Naive thymus-derived CD4-positive, alpha-beta T cell (primary cell): ENCODE results near the gene SPOCD1. TPM values are rescaled to one million over a fixed set of nuclear protein-coding genes. Genes with fewer than 3 reads are reported as not detected.

Experiments
- ATAC-seq: fragments of 150-1000 bp; cut with Tn5 transposase; 2 replicates; pipeline ENCODE4 v1.10.0; 2021; ENCODE audit warnings: mild to moderate bottlenecking, moderate library complexity
- CTCF ChIA-PET: fragments of 350-600 bp; sonication (Branson Sonifier 250); formaldehyde crosslinking; loops from one replicate; lab custom pipeline; 2021; ENCODE audit warnings: antibody characterized with exemption; lab: Charles Lee
- POLR2A ChIA-PET: fragments of 350-600 bp; sonication (Branson Sonifier 250); formaldehyde crosslinking; loops from one replicate; lab custom pipeline; 2021; ENCODE audit warnings: antibody characterized with exemption, inconsistent platforms; lab: Charles Lee
- DNase-seq, 9 donors: peaks; one replicate each; pipeline versions ENCODE4 v3.0.0 to v3.0.0-alpha.2; 2020 to 2022; ENCODE audit warnings: mixed read lengths in 1 of 9
- H3K27ac ChIP-seq: one replicate; pipeline ENCODE4 v1.7.0; 2013; ENCODE audit warnings: mild to moderate bottlenecking, low read depth, low read length, moderate library complexity
- H3K27me3 ChIP-seq, 2 donors: one replicate each; pipeline ENCODE4 v1.7.0; 2013; ENCODE audit warnings: low read length in 2 of 2, mild to moderate bottlenecking in 2 of 2, moderate library complexity in 2 of 2; ENCODE audit not compliant: control insufficient read depth in 2 of 2, insufficient read depth in 2 of 2
- H3K36me3 ChIP-seq, 3 experiments: 1 replicate in 2 of 3; 2 replicates in 1 of 3; pipeline ENCODE4 v1.7.0; 2013; ENCODE audit warnings: low read length in 3 of 3, mild to moderate bottlenecking in 3 of 3, moderate library complexity in 1 of 3; ENCODE audit not compliant: insufficient read depth in 3 of 3, control insufficient read depth in 2 of 3
- H3K4me1 ChIP-seq, 2 donors: one replicate each; pipeline ENCODE4 v1.7.0; 2013; ENCODE audit warnings: low read length in 2 of 2, mild to moderate bottlenecking in 2 of 2, moderate library complexity in 1 of 2; ENCODE audit not compliant: control insufficient read depth in 2 of 2, insufficient read depth in 2 of 2
- H3K4me3 ChIP-seq: 2 replicates; pipeline ENCODE4 v1.7.0; 2013; ENCODE audit warnings: mild to moderate bottlenecking, low read length
- H3K9me3 ChIP-seq, 3 experiments: 1 replicate in 2 of 3; 2 replicates in 1 of 3; pipeline ENCODE4 v1.7.0; 2013; ENCODE audit warnings: low read length in 3 of 3; ENCODE audit not compliant: control insufficient read depth in 2 of 3
- H3K27ac Mint-ChIP-seq, 9 donors: one replicate each; pipeline ENCODE4 v1.8.0; 2020 to 2022; ENCODE audit warnings: mixed read lengths in 9 of 9, mild to moderate bottlenecking in 8 of 9, moderate library complexity in 5 of 9, inconsistent platforms in 2 of 9
- H3K27me3 Mint-ChIP-seq, 5 donors: one replicate each; pipeline ENCODE4 v1.8.0; 2021 to 2022; ENCODE audit warnings: mixed read lengths in 5 of 5, mild to moderate bottlenecking in 1 of 5
- H3K36me3 Mint-ChIP-seq, 5 donors: one replicate each; pipeline ENCODE4 v1.8.0; 2020 to 2022; ENCODE audit warnings: mixed read lengths in 5 of 5, mild to moderate bottlenecking in 3 of 5, inconsistent platforms in 1 of 5
- H3K4me1 Mint-ChIP-seq, 7 donors: one replicate each; pipeline ENCODE4 v1.8.0; 2020 to 2022; ENCODE audit warnings: mixed read lengths in 7 of 7, mild to moderate bottlenecking in 3 of 7, inconsistent platforms in 1 of 7
- H3K4me3 Mint-ChIP-seq, 10 donors: one replicate each; pipeline ENCODE4 v1.8.0; 2020 to 2022; ENCODE audit warnings: mild to moderate bottlenecking in 10 of 10, mixed read lengths in 10 of 10, moderate library complexity in 6 of 10, inconsistent platforms in 2 of 10
- H3K9me3 Mint-ChIP-seq, 11 donors: one replicate each; pipeline ENCODE4 v1.8.0; 2020 to 2022; ENCODE audit warnings: mixed read lengths in 11 of 11, mild to moderate bottlenecking in 4 of 11, inconsistent platforms in 1 of 11, moderate library complexity in 1 of 11
- intact Hi-C, 2 donors: fragments of 100-400 bp; cut with micrococcal nuclease; formaldehyde crosslinking; loops; one replicate each; pipeline ENCODE4 v1.15.1; 2023
- polyA plus RNA-seq, 2 donors: library from polyadenylated mRNA; unstranded; fragments of 300-500 nt; fragmentation: Illumina TruSeq; gene quantifications; one replicate each; pipeline ENCODE4 v1.2.3, GENCODE V29; 2021
- total RNA-seq, 6 experiments: library from RNA in 5 of 6; stranded (reverse) in 5 of 6; gene quantifications; 1 replicate in 5 of 6; 2 replicates in 1 of 6; pipeline ENCODE4 v1.2.3 and lab custom pipeline; 2021 to 2026

SPOCD1 gene
- total and polyA plus RNA-seq, 7 experiments from 2014 or later = 0.21 to 0.38 TPM; not detected in 5

DNA sequence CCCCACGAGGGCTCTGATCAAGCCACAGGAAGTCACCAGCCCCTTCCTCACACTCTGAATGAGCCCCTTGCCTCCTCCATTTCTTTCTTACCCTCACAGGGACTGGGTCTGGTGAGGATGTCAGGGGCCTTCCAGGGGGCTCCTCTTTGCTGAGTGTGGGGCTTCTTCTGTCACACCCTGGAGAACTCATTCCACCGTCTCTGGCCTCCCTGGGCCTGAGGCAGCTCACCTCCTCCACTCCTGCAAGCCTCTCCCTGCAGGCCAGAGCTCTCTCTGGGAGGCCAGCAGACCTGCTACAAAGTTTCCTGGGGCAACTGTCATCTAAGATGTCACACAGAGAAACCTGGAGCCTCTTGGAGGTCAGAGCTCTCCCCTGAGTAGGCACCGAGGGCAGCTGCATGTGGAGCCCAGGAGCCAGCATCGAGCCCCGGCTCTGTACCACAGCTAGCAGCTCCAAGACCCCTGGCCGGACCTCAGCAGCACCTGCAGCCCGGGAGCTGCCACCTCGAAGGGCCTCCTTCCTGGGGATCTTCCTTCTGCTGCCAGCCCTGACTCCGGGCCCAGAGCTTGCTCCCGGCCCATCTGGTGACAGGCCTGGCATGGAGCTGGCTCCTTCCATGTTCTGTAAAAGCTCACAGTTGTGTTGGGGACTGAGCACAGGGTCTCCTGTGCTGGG is 1.1 kb downstream of the SPOCD1 start:
- CTCF ChIA-PET = interaction anchor here (0.5 to 3.7 kb wide), 7 partner anchors 13 to 247 kb away, joined by 3 to 33 read pairs (median 4); no protein-coding TSS in a partner anchor
- intact Hi-C loops = loop anchor here in 1 of 2 donors (5.0 to 10.0 kb wide), 2 partner anchors 98 to 250 kb away; no protein-coding TSS in a partner anchor
- H3K27ac ChIP-seq = no peak overlapping the region
- Mint-ChIP-seq H3K9me3 (no peaks in the 10 kb centered on the region), H3K27me3 (peaks cover 0 to 3% (median 0%) of the 10 kb centered on the region in 5 donors), H3K36me3 (no peaks in the 10 kb centered on the region), H3K4me1 (peaks cover 6 to 24% (median 13%) of the 10 kb centered on the region in 7 donors), H3K27ac (peak overlapping the region in 1 of 9 donors; percentile 59), H3K4me3 (no peak overlapping the region)
- no peaks in the 10 kb centered on the region for H3K27me3 ChIP-seq
- POLR2A ChIA-PET = interaction anchor here (1.1 to 2.7 kb wide), 6 partner anchors 9 to 147 kb away, joined by 3 to 12 read pairs (median 4); partner anchors contain the start of gene PTP4A2
- DNase-seq (peak in 1 of 9 donors; percentile 14), ATAC-seq (no peak)
- H3K36me3 ChIP-seq = no peaks in the 10 kb centered on the region
- no peaks in the 10 kb centered on the region for H3K9me3 ChIP-seq
- peaks cover 0 to 7% of the 10 kb centered on the region in 2 donors for H3K4me1 ChIP-seq
- no peak overlapping the region for H3K4me3 ChIP-seq

GRCh38 chr1:31814041-31814511 is 1.7 kb downstream of the SPOCD1 start:
- Mint-ChIP-seq H3K4me3 (no peak overlapping the region), H3K9me3 (no peaks in the 10 kb centered on the region), H3K27me3 (peaks cover 0 to 9% (median 0%) of the 10 kb centered on the region in 5 donors), H3K4me1 (peaks cover 6 to 24% (median 13%) of the 10 kb centered on the region in 7 donors), H3K36me3 (no peaks in the 10 kb centered on the region), H3K27ac (no peak overlapping the region)
- Histone ChIP-seq H3K4me3 (no peak overlapping the region), H3K4me1 (peaks cover 0 to 7% of the 10 kb centered on the region in 2 donors), H3K36me3 (no peaks in the 10 kb centered on the region), H3K27ac (no peak overlapping the region), H3K9me3 (no peaks in the 10 kb centered on the region), H3K27me3 (no peaks in the 10 kb centered on the region)
- ATAC-seq (no peak), DNase-seq (peak in 1 of 9 donors; percentile 16)
- intact Hi-C loops = loop anchor here in 1 of 2 donors (10.0 kb wide), 1 partner anchor 251 kb away; no protein-coding TSS in a partner anchor
- ChIA-PET POLR2A (interaction anchor here (1.3 to 1.6 kb wide), 2 partner anchors 75 to 130 kb away, joined by 4 read pairs; no protein-coding TSS in a partner anchor), CTCF (interaction anchor here (1.1 to 2.7 kb wide), 4 partner anchors 10 to 248 kb away, joined by 3 to 9 read pairs (median 6); no protein-coding TSS in a partner anchor)

DNA sequence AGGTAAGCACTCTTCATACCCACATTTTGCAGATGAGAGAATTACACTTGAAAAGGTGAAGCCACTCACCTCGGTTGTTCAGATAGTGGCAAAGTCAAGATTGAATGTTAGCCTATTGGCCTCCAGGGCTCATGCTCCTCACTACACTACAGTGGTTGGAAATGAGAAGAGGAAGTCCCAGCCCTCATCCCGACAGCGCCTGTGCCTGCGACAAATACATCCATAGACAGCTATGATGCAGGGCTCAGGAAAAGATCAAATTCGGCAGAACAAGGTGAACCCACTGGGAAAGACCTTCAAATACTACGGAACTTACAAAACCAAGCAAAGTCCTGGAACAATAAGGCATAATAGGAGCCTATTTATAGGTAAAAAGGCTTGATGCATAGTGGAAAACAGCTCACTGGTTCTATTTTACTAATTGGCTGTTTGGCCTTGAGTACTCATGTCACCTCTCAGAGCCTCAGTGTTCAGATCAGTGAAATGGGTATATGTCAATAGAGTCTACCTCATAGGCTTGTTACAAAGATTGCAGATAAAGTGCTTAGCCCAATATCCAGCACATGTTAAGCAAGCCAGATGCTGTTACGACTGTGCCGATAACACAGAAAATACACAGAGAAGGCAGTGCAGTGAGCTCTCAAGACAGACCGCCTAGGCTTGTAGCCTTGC is 3.5 kb downstream of the SPOCD1 start:
- peaks cover 0 to 9% (median 0%) of the 10 kb centered on the region in 5 donors for H3K27me3 Mint-ChIP-seq
- peak overlapping the region in 1 of 9 donors; percentile 32 for H3K27ac Mint-ChIP-seq
- H3K4me3 ChIP-seq = no peak overlapping the region
- no peaks in the 10 kb centered on the region for H3K36me3 ChIP-seq
- H3K4me1 ChIP-seq = peaks cover 0 to 7% of the 10 kb centered on the region in 2 donors
- DNase-seq (no peak), ATAC-seq (no peak)
- H3K9me3 Mint-ChIP-seq = no peaks in the 10 kb centered on the region
- no peak overlapping the region for H3K27ac ChIP-seq
- H3K9me3 ChIP-seq = no peaks in the 10 kb centered on the region
- POLR2A ChIA-PET = interaction anchor here (0.6 to 0.7 kb wide), 3 partner anchors 21 to 121 kb away, joined by 3 to 4 read pairs (median 3); no protein-coding TSS in a partner anchor
- peaks cover 6 to 19% (median 11%) of the 10 kb centered on the region in 7 donors for H3K4me1 Mint-ChIP-seq
- H3K4me3 Mint-ChIP-seq = no peak overlapping the region
- no peaks in the 10 kb centered on the region for H3K36me3 Mint-ChIP-seq
- H3K27me3 ChIP-seq = no peaks in the 10 kb centered on the region
- CTCF ChIA-PET = interaction anchor here (1.4 to 2.7 kb wide), 3 partner anchors 8 to 150 kb away, joined by 3 to 9 read pairs (median 4); no protein-coding TSS in a partner anchor
- intact Hi-C loops = loop anchor here in 1 of 2 donors (10.0 kb wide), 1 partner anchor 253 kb away; no protein-coding TSS in a partner anchor

DNA sequence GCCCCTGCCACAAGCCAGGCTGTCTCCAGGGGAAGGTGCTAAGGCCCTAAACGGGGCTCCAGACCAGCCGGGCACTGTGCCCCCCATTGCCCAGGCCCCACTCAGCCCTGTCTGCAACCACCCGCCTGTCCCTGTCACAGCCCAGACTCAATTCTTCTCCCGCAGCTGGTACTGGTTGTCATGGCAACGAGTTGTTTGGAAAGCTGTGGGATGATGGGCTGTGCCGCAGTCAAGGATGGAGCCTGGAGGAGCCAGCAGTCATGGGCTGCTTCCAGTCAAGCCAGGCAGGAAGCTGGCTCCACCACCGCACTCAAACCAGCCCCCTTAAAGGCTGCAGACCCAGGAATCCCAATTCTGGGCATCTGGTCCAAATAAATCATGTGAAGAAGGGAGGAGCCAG is 4.2 kb downstream of the SPOCD1 start:
- H3K36me3 ChIP-seq = no peaks in the 10 kb centered on the region
- Mint-ChIP-seq H3K4me1 (peaks cover 6 to 12% (median 9%) of the 10 kb centered on the region in 7 donors), H3K9me3 (no peaks in the 10 kb centered on the region), H3K27me3 (peaks cover 0 to 12% (median 0%) of the 10 kb centered on the region in 5 donors), H3K36me3 (no peaks in the 10 kb centered on the region), H3K27ac (no peak overlapping the region), H3K4me3 (no peak overlapping the region)
- H3K27me3 ChIP-seq = no peaks in the 10 kb centered on the region
- CTCF ChIA-PET = interaction anchor here (1.1 to 1.7 kb wide), 2 partner anchors 21 to 23 kb away, joined by 6 to 7 read pairs; no protein-coding TSS in a partner anchor
- DNase-seq = peak in 1 of 9 donors; percentile 15
- intact Hi-C loops = loop anchor here in 1 of 2 donors (10.0 kb wide), 1 partner anchor 253 kb away; no protein-coding TSS in a partner anchor
- peaks cover 0 to 7% of the 10 kb centered on the region in 2 donors for H3K4me1 ChIP-seq
- no peak overlapping the region for H3K4me3 ChIP-seq
- POLR2A ChIA-PET = interaction anchor here (0.6 to 0.7 kb wide), 2 partner anchors 10 to 127 kb away, joined by 4 read pairs; no protein-coding TSS in a partner anchor
- no peaks in the 10 kb centered on the region for H3K9me3 ChIP-seq
- no peak overlapping the region for H3K27ac ChIP-seq
- ATAC-seq = no peak

- no peaks in the 10 kb centered on the region for H3K27me3 ChIP-seq
- no peaks in the 10 kb centered on the region for H3K9me3 ChIP-seq
- no peaks in the 10 kb centered on the region for H3K36me3 ChIP-seq
- peaks cover 0 to 3% (median 0%) of the 10 kb centered on the region in 7 donors for H3K4me1 Mint-ChIP-seq
- no peaks in the 10 kb centered on the region for H3K9me3 Mint-ChIP-seq
- H3K4me1 ChIP-seq = no peaks in the 10 kb centered on the region
- ChIA-PET CTCF (interaction anchor here (0.6 to 1.7 kb wide), 2 partner anchors 19 to 256 kb away, joined by 3 to 7 read pairs; no protein-coding TSS in a partner anchor), POLR2A (interaction anchor here (1.2 kb wide), 1 partner anchor 9 kb away, joined by 3 read pairs; no protein-coding TSS in a partner anchor)
- H3K4me3 ChIP-seq = no peak overlapping the region
- no peak for ATAC-seq
- H3K36me3 Mint-ChIP-seq = no peaks in the 10 kb centered on the region
- H3K4me3 Mint-ChIP-seq = no peak overlapping the region
- no peak overlapping the region for H3K27ac ChIP-seq
- peak overlapping the region in 1 of 9 donors; percentile 5 for H3K27ac Mint-ChIP-seq
- H3K27me3 Mint-ChIP-seq = peaks cover 0 to 17% (median 0%) of the 10 kb centered on the region in 5 donors
- intact Hi-C loops = loop anchor here in 1 of 2 donors (10.0 kb wide), 1 partner anchor 255 kb away; no protein-coding TSS in a partner anchor
- peak in 1 of 9 donors; percentile 11 for DNase-seq
These were observed 6.1 kb downstream of the SPOCD1 start for GRCh38 chr1:31809698-31810097.
